Prostate gland (tissue), 2 donors: ENCODE data around the gene ANKRD30B. TPM values are rescaled to one million over a fixed set of nuclear protein-coding genes. Genes with fewer than 3 reads are reported as not detected.
"Not testable (repeated sequence)": the region's sequence is repeated elsewhere in the genome, so short reads cannot be mapped to it uniquely, and the experiment has no call there.

Source experiments
- DNase-seq: peaks from one replicate; pipeline ENCODE4 v3.0.0-alpha.2; 2019; ENCODE audit warnings: low spot score
- H3K27ac ChIP-seq, 2 donors: fragments of 200-600 bp; sonication (generic); 2 replicates each; pipeline ENCODE4 v1.5.1; 2017 to 2019
- H3K27me3 ChIP-seq: fragments of 200-600 bp; sonication (generic); replicated peaks from 2 replicates; pipeline ENCODE4 v1.5.1; 2019; ENCODE audit not compliant: insufficient read depth
- H3K36me3 ChIP-seq, 2 donors: fragments of 200-600 bp; sonication (generic); 1 replicate in 1 of 2; 2 replicates in 1 of 2; pipeline versions ENCODE4 v1.5.1 to v1.8.1; 2017 to 2019
- H3K4me1 ChIP-seq: fragments of 200-600 bp; sonication (generic); replicated peaks from 2 replicates; pipeline ENCODE4 v1.5.1; 2019
- H3K4me3 ChIP-seq, 2 donors: fragments of 200-600 bp; sonication (generic); 2 replicates each; pipeline ENCODE4 v1.5.1; 2017 to 2019
- H3K9me3 ChIP-seq: fragments of 200-600 bp; sonication (generic); 2 replicates; pipeline ENCODE4 v1.5.1; 2017
- CTCF ChIP-seq, 4 experiments: fragments of 200-600 bp in 2 of 4; fragments of 450-650 bp in 2 of 4; sonication (generic) in 2 of 4; IDR thresholded peaks; 1 replicate in 3 of 4; 2 replicates in 1 of 4; pipeline ENCODE4 v1.5.1; 2016 to 2019; ENCODE audit warnings: antibody characterized with exemption in 4 of 4, mild to moderate bottlenecking in 2 of 4, moderate library complexity in 2 of 4
- POLR2A ChIP-seq: fragments of 450-650 bp; IDR thresholded peaks from one replicate; pipeline ENCODE4 v1.6.1; 2016; ENCODE audit warnings: antibody characterized with exemption, mild to moderate bottlenecking
- POLR2AphosphoS5 ChIP-seq: sonication (generic); formaldehyde crosslinking; IDR thresholded peaks from one replicate; pipeline ENCODE4 v1.6.1; 2017; ENCODE audit warnings: antibody characterized with exemption
- WGBS: methylation state at CpG from one replicate; pipeline ENCODE4 v1.1.5; 2018; 5-methylcytosine and 5-hydroxymethylcytosine counted together
- intact Hi-C: fragments of 100-400 bp; cut with DNase I; formaldehyde crosslinking; loops from one replicate; pipeline ENCODE4 v1.14.2; 2022
- microRNA-seq: library from miRNA; unstranded; fragments of <30 nt; microRNA quantifications from one replicate; pipeline ENCODE4, GENCODE V29; 2016
- small RNA-seq, 2 donors: library from RNA; depleted of rRNA; stranded (forward); fragments of <200 nt; gene quantifications; one replicate each; pipeline ENCODE3, GENCODE V24; 2016
- total RNA-seq, 2 donors: library from RNA; depleted of rRNA; stranded (reverse); fragments of >200 nt; gene quantifications; one replicate each; pipeline ENCODE4 v1.1.0, GENCODE V29; 2016

Gene ANKRD30B
- total RNA-seq, 2 donors from 2014 or later, result 2.5 TPM; not detected in 1

- H3K4me1 ChIP-seq, H3K4me3 ChIP-seq, DNase-seq, H3K27ac ChIP-seq, H3K27me3 ChIP-seq, intact Hi-C loops, H3K9me3 ChIP-seq, H3K36me3 ChIP-seq: not testable (repeated sequence)
- WGBS, result 89% methylated on average over 15 of the region's 15 CpGs
Observed at GRCh38 chr18:14866426-14866825, 118.5 kb downstream of the ANKRD30B start.

- intact Hi-C loops, H3K36me3 ChIP-seq, H3K4me1 ChIP-seq, H3K27ac ChIP-seq, H3K27me3 ChIP-seq, DNase-seq, H3K4me3 ChIP-seq, H3K9me3 ChIP-seq: not testable (repeated sequence)
- WGBS, result 95% methylated on average over 4 of the region's 4 CpGs
Observed at GRCh38 chr18:14867988-14868387, 120.0 kb downstream of the ANKRD30B start.

GRCh38 chr18:14868825-14869224 is 120.9 kb downstream of the ANKRD30B start:
- H3K9me3 ChIP-seq, DNase-seq, H3K4me3 ChIP-seq, H3K36me3 ChIP-seq, H3K27ac ChIP-seq, H3K4me1 ChIP-seq, intact Hi-C loops, H3K27me3 ChIP-seq: not testable (repeated sequence)
- 84% methylated on average over 4 of the region's 4 CpGs for WGBS

GRCh38 chr18:14878826-14879225 is 130.9 kb downstream of the ANKRD30B start:
- intact Hi-C loops, H3K4me3 ChIP-seq, H3K36me3 ChIP-seq, H3K9me3 ChIP-seq, H3K27me3 ChIP-seq, H3K27ac ChIP-seq, H3K4me1 ChIP-seq, DNase-seq: not testable (repeated sequence)
- 87% methylated on average over 14 of the region's 14 CpGs for WGBS

GRCh38 chr18:14900435-14900834 is 152.5 kb downstream of the ANKRD30B start:
- TF ChIP-seq CTCF (IDR thresholded peaks at IDR 0.05) (no peak), POLR2AphosphoS5 (no peak), POLR2A (no peak)

More at GRCh38 chr18:14900435-14900834, 152.5 kb downstream of the ANKRD30B start:
- no peak overlapping the region for H3K4me3 ChIP-seq
- WGBS, result 96% methylated on average over 1 of the region's 1 CpG
- H3K27ac ChIP-seq, result no peak overlapping the region
- H3K4me1 ChIP-seq, result no peaks in the 10 kb centered on the region
- DNase-seq, result no peak
- no peaks in the 10 kb centered on the region for H3K36me3 ChIP-seq
- H3K9me3 ChIP-seq, result no peaks in the 10 kb centered on the region
- intact Hi-C loops, result no loop called here
- H3K27me3 ChIP-seq, result no peaks in the 10 kb centered on the region

Small RNA genes lying within 50 kb of the gene (microRNA-seq; reads per million reads assigned to microRNA genes)
- gene MIR3156-2, result not detected

Small RNA genes lying within 50 kb of the gene (small RNA-seq; reads per million reads assigned to genes)
- gene MIR3156-2, result 0 reads per million in 2 donors
- gene RNU6-1210P, result 0 reads per million in 2 donors

Other genes starting within 250 kb of the ANKRD30B start
- gene POTEC, start 204.6 kb upstream of the ANKRD30B start, total RNA-seq, result 1 to 10 TPM in 1 of 2 donors, not detected in 1; 6.5 TPM